Vagina (tissue), 2 donors: ENCODE results near the gene GMNC.
"Not testable (repeated sequence)": the region's sequence is repeated elsewhere in the genome, so short reads cannot be mapped to it uniquely, and the experiment has no call there.

Source experiments
- CTCF ChIP-seq, 3 experiments: fragments of 450-650 bp in 2 of 3; fragments of 200-600 bp in 1 of 3; sonication (generic) in 1 of 3; IDR thresholded peaks; one replicate each; pipeline ENCODE4 v1.5.1; 2017 to 2019; ENCODE audit warnings: antibody characterized with exemption in 3 of 3, mild to moderate bottlenecking in 2 of 3, moderate library complexity in 2 of 3
- POLR2A ChIP-seq, 2 donors: fragments of 450-650 bp; IDR thresholded peaks; one replicate each; pipeline ENCODE4 v1.6.1; 2017; ENCODE audit warnings: antibody characterized with exemption in 2 of 2, mild to moderate bottlenecking in 2 of 2, moderate library complexity in 2 of 2
- POLR2AphosphoS5 ChIP-seq, 2 donors: sonication (generic); formaldehyde crosslinking; IDR thresholded peaks; one replicate each; pipeline ENCODE4 v1.9.0; 2017; ENCODE audit warnings: antibody characterized with exemption in 2 of 2, mild to moderate bottlenecking in 2 of 2, low read depth in 1 of 2; ENCODE audit not compliant: insufficient read depth in 1 of 2

DNA sequence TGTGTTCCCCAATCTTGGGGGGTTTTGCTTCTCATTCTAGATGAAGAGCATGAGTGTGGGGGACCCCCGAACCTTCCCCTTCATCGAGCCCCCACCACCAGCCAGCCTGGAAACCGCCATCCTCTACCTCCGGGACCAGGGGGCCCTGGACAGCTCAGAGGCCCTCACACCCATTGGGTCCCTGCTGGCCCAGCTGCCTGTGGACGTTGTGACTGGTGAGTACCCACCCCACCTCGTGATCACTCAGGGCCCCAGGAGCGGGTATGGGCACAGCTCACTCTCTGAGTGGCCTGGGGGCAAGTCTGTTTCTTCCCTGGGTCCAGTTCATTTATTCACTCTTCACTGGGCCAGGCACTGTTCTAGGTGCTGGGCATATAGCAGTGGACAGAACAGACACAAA lies 13.9 kb upstream of the GMNC start:
- not testable (repeated sequence) for TF ChIP-seq CTCF (IDR thresholded peaks at IDR 0.05); POLR2A (IDR thresholded peaks at IDR 0.05); POLR2AphosphoS5 (IDR thresholded peaks at IDR 0.05; ENCODE audit: insufficient read depth in 1 of 2, low read depth in 1 of 2)
